SU-DHL-6 (cell line): ENCODE data around the gene BCDIN3D.

Experiments used
- CTCF ChIP-seq: fragments of 200-600 bp; sonication (generic); IDR thresholded peaks from one replicate; pipeline ENCODE4 v1.5.1; 2017; ENCODE audit warnings: antibody characterized with exemption, mild to moderate bottlenecking, low read length, moderate library complexity; ENCODE audit not compliant: insufficient read depth, poor library complexity, severe bottlenecking
- EZH2phosphoT487 ChIP-seq: fragments of 200-600 bp; sonication (generic), shearing (Covaris generic); conservative IDR thresholded peaks from 2 replicates; pipeline ENCODE4 v1.6.1; 2018; ENCODE audit warnings: mild to moderate bottlenecking, antibody characterized with exemption, low read length, moderate library complexity, mixed read lengths

- TF ChIP-seq CTCF: no peak
- no peak for TF ChIP-seq EZH2phosphoT487
These were observed 24.5 kb downstream of the BCDIN3D start for GRCh38 chr12:49818241-49818895.
